Fibroblast of pulmonary artery (primary cell): ENCODE data around the gene PCSK9.

ENCODE experiments used
- DNase-seq: peaks from one replicate; pipeline ENCODE4 v3.0.0-alpha.2; 2010; ENCODE audit warnings: low read depth
- H3K4me3 ChIP-seq: replicated peaks from 2 replicates; pipeline ENCODE4 v1.5.1; 2011; ENCODE audit warnings: low read depth, mild to moderate bottlenecking, control low read depth, low read length, moderate library complexity
- CTCF ChIP-seq: IDR thresholded peaks from 2 replicates; pipeline ENCODE4 v1.5.1; 2011; ENCODE audit warnings: mild to moderate bottlenecking, control low read depth, low read length, inconsistent platforms; ENCODE audit errors: missing control alignments

The PCSK9 gene

DNA sequence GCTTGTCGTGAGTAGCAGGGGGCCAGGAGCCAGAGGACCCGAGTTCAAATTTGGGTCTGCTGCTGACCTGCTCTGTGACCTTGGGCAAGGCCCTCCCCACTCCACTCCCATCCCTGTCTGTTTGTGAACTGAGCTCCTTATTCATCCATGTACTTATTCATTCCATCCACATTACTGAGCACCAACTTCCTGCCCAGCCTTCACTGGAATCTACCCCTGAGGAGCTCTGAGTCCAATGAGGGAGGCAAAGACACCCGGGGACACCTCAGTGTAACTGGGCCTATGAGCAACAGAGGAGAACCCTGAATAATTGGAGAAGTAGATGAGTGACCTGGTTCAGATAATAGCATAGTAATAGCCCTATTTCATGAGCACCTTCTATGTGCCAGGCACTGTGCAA is 31.7 kb upstream of the PCSK9 start:
- no peak overlapping the region for H3K4me3 ChIP-seq
- no peak for TF ChIP-seq CTCF
- DNase-seq: peak; percentile 50

- H3K4me3 ChIP-seq: no peak overlapping the region
- no peak for DNase-seq
- TF ChIP-seq CTCF: no peak
These were observed 29.0 kb upstream of the PCSK9 start for GRCh38 chr1:55010194-55010886.

- DNase-seq: no peak
- no peak for TF ChIP-seq CTCF
- no peak overlapping the region for H3K4me3 ChIP-seq
These were observed 28.5 kb upstream of the PCSK9 start for GRCh38 chr1:55010887-55011217.

DNA sequence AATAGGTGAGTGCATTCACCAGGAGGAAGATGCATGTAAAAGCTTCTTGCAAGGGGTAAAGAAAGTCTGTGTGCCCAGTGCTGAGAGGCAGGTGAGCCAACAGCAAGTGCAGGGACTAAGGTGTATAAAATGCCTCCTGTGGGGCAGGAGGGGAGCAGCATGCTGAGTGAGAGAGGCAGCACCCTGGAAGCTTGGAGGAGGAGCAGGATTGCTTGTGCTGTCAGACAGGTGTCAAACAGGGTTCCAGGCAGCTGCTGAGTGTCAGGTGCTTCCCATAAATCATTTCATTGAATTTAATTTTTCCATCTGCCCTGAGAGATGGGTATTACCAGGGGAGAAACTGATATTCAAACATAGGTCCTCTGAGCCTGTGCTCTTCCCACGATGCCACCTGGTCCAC is 26.7 kb upstream of the PCSK9 start:
- no peak for DNase-seq
- TF ChIP-seq CTCF: no peak
- no peak overlapping the region for H3K4me3 ChIP-seq

DNA sequence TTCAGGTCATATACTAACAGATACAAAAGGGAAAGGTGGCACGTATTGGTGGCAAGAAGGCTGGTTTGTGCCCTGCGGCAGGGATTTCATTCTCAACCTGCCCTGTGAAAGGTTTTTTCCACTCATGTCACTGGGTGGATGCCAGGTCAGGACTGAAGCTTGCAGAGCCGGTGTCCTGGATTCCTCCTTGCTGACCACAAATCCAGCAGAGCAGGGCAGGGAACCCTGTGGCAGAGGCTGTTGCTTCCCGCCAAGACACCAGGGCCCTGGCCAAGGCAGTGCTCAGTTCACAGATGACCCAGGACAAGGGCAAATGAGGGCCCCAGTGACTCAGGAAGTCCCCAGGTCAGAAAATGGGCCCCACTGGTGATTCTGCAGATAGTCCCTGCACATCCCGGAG is 24.2 kb upstream of the PCSK9 start:
- no peak for DNase-seq
- H3K4me3 ChIP-seq: no peak overlapping the region
- TF ChIP-seq CTCF: no peak

DNA sequence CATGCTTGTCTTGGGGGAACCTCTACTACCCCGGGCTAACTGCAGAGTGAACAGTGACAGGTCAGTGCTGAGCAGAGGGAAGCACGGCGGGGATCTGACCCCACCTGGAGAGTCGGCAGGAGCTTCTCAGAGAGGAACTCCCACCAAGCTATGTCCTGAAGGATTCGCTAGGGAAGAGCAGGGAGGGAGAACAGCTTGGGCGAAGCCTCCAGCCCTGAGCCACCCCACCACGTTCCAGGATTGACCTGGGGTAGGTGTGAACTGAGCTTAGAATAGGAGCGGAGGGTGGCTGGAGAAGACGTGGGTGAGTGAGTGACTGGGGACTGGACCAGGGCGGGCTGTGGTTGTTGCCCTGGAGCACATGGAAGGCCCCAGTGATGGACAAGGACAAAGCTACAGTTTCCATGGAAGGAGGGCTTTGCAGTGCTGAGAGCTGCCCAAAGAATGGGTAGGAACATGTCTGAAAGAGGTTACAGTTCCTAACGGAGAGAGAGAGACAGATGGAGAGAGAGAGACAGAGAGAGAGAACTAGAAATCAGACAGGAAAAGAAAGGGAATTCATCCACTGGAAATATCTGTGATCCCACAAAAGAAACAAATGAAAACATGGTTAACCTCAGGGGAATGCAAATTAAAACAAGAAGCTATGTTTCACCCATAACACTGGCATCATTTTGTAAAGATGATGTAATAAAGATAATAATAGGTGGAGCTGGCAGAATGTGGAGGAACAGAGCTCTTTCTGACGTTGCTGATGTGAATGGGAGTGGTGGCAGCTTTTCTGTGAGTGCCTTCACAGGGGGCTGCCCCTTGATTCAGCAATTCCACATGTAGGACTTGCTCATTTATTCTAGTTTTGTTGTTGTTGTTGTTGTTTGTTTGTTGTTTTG is 23.4 kb upstream of the PCSK9 start:
- no peak overlapping the region for H3K4me3 ChIP-seq
- no peak for DNase-seq
- TF ChIP-seq CTCF: no peak
